ENCODE data around the gene RNF40. TPM values are rescaled to one million over a fixed set of nuclear protein-coding genes. Genes with fewer than 3 reads are reported as not detected.

RNF40 gene
- total and polyA plus RNA-seq, 2 of the 8 experiments (the other 6 are each of a cell fraction or from before 2014, with no cell fraction given): 38.5 to 68.7 TPM

GRCh38 chr16:30785126-30786106, 23.3 kb downstream of the RNF40 start (continued):
- TF ChIP-seq CHD7 (IDR thresholded peaks at IDR 0.05; ENCODE audit: insufficient replicate concordance, low read length) (no peak), TCF12 (IDR thresholded peaks at IDR 0.05; ENCODE audit: low read depth, low read length) (no peak), RAD21 (IDR thresholded peaks at IDR 0.05 in 1 of 2, conservative IDR thresholded peaks at IDR 0.05 in 1 of 2; ENCODE audit: low read depth in 2 of 2, low read length in 2 of 2) (no peak), ASH2L (IDR thresholded peaks at IDR 0.05; ENCODE audit: low read length) (no peak), TBP (IDR thresholded peaks at IDR 0.05; ENCODE audit: low read depth, low read length) (no peak), HDAC6 (IDR thresholded peaks at IDR 0.05; ENCODE audit: low read depth, low read length) (no peak), NANOG (IDR thresholded peaks at IDR 0.05; ENCODE audit: insufficient read depth, low read depth, low read length, poor library complexity, severe bottlenecking) (no peak)

Measured in H1 (cell line).